Measurements from ENCODE around the gene DDX49.

GRCh38 chr19:18919900-18920214 lies 342 bp downstream of the DDX49 start:
- no peak for TF ChIP-seq POLR2AphosphoS5 (IDR thresholded peaks at IDR 0.05)
- no peak for TF ChIP-seq CTCF (IDR thresholded peaks at IDR 0.05)
- no peak for TF ChIP-seq EP300 (IDR thresholded peaks at IDR 0.05)

Measured in gastroesophageal sphincter (tissue), 3 donors.